Regular cardiac myocyte (primary cell): Measurements from ENCODE around the gene AKIRIN1. TPM values are rescaled to one million over a fixed set of nuclear protein-coding genes. Genes with fewer than 3 reads are reported as not detected.

Source experiments
- total RNA-seq: library from RNA; depleted of rRNA; stranded (reverse); fragments of >200 nt; gene quantifications from 2 replicates; pipeline ENCODE4 v1.2.3, GENCODE V29; 2014

Gene AKIRIN1
- 43.1 and 56.0 TPM in 2 replicates for total RNA-seq

GRCh38 chr1:38990738-38991637 lies at the start of gene AKIRIN1:
AKIRIN1 (plus strand) TSS chr1:38991276; CDS start chr1:38991381, 105 bp downstream.

GRCh38 chr1:38941527-38942019 lies 49.5 kb upstream of the AKIRIN1 start, which contains the start of gene RHBDL2:
RHBDL2 (minus strand) TSS chr1:38941830; CDS start chr1:38919212, 22,618 bp downstream.

GRCh38 chr1:39026051-39026865 lies 35.2 kb downstream of the AKIRIN1 start, which contains the start of gene NDUFS5:
NDUFS5 (plus strand) TSS chr1:39026350; CDS start chr1:39028725, 2,375 bp downstream.

Other genes with a start within 250 kb of the AKIRIN1 start
- 8.6 and 17.5 TPM in 2 replicates for gene RRAGC, start 131.5 kb upstream of the AKIRIN1 start, total RNA-seq
- 8.7 and 22.2 TPM in 2 replicates for gene MYCBP, start 117.9 kb upstream of the AKIRIN1 start, total RNA-seq
- not detected in 2 replicates for gene GJA9, start 109.7 kb upstream of the AKIRIN1 start, total RNA-seq
- gene RHBDL2, start 49.4 kb upstream of the AKIRIN1 start, total RNA-seq: 1.2 and 1.4 TPM in 2 replicates
- gene NDUFS5, start 35.1 kb downstream of the AKIRIN1 start, total RNA-seq: 374 and 589 TPM in 2 replicates
- gene MACF1, start 213.4 kb downstream of the AKIRIN1 start, total RNA-seq: 393 and 589 TPM in 2 replicates